CD4-positive, alpha-beta T cell treated with Interleukin-12 subunit alpha and Interleukin-12 subunit beta, for 1 hour (primary cell): ENCODE results near the gene SLC44A5.
"Not testable (repeated sequence)": the region's sequence is repeated elsewhere in the genome, so short reads cannot be mapped to it uniquely, and the experiment has no call there.

Experiments
- DNase-seq: peaks from one replicate; pipeline ENCODE4 v3.0.0-alpha.2; 2020

The SLC44A5 gene

DNA sequence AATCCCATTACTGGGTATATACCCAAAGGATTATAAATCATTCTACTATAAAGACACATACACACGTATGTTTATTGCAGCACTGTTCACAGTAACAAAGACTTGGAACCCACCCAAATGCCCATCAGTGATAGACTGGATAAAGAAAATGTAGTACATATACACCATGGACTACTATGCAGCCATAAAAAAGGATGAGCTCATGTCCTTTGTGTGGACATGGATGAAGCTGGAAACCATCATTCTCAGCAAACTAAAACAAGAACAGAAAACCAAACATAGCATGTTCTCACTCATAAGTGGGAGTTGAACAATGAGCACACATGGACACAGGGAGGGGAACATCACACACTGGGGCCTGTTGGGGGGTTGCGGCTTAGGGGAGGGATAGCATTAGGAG is 347.3 kb downstream of the SLC44A5 start:
- DNase-seq, result not testable (repeated sequence)

DNA sequence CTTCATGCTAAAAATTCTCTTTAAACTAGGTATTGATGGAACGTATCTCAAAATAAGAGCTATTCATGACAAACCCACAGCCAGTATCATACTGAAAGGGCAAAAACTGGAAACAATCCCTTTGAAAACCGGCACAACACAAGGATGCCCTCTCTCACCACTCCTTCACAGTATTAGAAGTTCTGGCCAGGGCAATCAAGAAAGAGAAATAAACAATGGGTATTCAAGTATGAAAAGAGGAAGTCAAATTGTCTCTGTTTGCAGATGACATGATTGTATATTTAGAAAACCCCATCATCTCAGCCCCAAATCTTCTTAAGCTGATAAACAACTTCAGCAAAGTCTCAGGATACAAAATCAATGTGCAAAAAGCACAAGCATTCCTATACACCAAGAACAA is 349.0 kb downstream of the SLC44A5 start:
- not testable (repeated sequence) for DNase-seq

DNA sequence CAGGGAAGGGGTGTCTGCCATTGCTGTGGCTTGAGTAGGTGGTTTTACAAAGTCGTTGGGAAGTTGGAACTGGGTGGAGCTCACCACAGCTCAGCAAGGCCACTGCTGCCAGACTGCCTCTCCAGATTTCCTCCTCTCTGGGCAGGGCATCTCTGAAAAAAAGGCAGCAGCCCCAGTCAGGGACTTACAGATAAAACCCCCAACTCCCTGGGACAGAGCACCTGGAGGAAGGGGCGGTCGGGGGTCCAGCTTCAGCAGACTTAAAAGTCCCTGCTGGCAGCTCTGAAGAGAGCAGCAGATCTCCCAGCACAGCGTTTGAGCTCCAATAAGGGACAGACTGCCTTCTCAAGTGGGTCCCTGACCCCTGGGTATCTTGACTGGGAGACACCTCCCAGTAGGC is 352.6 kb downstream of the SLC44A5 start:
- DNase-seq, result no peak

DNA sequence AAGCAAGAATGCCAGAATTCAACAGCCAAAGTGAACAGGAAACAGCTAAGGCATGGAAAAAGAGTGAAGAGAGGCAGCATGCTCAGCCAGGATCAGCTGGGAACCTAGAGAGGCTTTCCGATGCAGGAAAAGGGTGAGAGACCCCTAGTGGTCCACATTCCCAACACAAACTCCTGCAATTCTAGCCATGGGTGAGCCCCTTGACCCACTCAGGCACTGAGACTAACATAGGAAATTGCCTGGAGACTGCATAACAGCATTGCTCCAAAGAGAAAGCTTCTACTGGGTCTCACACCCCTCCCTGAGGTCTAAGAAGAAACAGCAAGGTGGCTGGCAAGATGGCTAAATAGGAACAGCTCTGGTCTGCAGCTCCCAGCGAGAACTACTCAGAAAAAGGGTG is 353.5 kb downstream of the SLC44A5 start:
- no peak for DNase-seq

DNA sequence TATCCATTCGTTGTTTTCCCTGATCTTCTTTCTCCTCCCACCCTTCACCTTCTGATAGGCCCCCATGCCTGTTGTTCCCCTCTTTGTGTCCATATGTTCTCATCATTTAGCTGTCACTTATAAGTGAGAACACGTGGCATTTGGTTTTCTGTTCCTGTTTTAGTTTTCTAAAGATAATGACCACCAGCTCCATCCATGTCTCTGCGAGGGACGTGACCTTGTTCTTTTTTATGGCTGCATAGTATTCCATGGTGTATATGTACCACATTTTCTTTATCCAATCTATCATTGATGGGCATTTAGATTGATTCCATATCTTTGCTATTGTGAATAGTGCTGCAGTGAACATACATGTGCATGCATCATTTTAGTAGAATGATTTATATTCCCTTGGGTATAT is 360.8 kb downstream of the SLC44A5 start:
- not testable (repeated sequence) for DNase-seq

DNA sequence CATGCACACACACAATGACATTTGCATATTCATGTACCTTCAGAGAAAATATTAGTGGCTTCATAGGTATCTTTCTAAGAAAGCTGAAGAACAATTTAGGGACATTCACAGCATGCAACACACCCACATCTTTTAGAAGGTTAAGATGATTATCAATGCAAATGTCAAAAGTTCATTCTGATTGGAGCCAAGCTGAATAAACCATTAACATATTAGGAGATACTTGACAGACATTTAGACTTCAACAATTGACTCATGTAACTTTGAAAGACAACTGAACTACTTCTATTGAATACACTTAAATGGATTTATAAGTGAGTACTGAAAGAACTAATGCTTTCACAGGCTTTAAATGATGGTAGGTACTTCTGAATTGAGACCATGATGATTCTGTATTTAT is 365.7 kb downstream of the SLC44A5 start:
- DNase-seq, result no peak

DNA sequence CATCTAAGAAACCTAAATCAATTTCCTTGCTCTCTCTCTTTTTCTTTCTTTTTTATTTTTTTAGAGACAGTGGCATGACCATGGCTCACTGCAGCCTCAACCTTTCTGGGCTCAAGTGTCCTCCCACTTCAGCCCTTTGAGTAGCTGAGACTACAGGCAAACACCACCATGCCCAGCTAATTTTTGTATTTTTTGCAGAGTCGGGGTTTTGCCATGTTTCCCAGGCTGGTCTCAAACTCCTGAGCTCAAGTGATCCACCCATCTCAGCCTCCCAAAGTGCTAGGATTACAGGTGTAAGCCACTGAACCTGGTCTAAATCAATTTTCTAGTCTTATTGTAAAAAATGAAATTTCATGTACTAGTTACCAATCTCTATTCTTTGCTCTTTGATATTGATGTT is 367.8 kb downstream of the SLC44A5 start:
- DNase-seq, result no peak

DNA sequence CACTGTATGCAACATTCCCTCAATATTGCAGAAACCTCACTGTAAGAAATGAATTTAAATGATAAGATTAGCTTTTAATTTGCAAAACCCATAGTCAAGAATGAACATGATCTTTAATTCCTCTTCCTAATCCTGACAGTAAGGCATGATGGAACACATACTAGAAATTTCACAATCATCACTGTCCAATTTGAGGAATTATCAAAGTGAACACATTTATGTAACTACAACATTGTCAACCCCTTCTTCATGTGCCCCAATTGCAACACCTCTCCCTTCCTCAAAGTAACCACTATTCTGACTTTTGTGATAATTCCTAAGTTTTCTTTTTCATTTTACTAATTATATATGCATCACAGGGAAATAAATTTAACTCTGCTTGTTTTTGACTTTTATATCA is 373.6 kb downstream of the SLC44A5 start:
- no peak for DNase-seq

DNA sequence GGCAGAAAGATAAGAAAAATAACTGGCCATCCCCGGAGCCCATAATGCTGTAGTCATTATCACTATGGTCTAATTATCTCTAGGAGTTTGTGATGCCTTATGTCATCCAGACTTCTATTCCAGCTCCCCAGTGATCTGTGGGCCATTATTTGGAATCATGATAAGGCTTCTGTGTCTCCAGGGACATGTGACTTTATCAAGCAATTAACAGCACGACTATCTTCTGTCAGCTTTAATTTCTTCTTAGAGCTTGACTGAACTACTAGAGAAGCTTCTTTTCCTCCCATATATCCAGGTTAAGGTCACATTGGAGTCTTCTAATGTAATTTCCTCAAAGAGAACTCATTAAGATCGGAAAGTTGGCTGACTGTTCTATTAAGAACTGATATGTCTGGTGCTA is 376.4 kb downstream of the SLC44A5 start:
- no peak for DNase-seq

DNA sequence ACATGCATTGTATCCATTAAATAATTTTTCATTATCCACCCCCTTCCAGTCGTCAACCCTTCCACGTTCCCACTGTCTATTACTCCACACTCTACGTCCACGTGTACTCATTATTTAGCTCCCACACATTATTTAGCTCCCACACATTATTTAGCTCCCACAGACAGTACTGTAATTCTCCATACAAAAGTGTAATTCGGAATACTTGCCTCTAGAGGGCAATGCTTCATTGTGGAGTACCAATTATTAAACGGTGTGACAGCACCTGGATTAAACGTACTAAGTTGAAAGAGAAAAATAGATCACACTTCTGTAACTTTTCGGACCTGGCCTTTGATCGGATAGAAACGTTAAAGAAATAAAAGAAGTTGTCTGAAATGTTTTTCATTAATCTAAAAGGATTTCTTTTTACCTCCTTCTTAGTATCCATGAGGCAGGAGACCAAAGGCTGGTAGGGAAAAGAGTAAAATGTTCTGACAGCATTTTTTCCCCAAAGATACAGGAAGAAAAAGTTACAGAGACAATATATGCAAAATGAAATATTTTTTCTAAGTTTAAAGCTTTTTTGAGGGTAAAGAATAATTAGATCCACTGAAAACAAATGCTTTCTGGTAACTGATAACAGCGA is 377.5 kb downstream of the SLC44A5 start:
- peak; percentile 8 for DNase-seq

DNA sequence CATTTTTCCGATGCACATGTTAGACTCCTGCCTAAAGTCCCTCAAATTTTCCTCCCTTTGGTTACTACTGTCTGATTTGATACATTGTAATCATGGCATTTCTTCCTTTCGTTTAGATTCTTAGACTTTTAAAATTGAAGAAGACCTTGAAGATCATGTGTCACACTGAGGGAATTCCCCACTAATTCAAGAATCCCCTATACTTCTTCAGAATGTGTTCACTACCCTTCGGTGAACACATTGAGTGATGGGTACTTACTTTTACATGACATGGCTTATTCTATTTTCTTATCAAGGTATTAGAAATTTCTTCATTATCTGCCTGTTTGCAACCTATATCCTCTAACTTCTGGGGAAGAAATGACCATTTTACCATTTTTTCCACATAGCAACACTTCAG is 390.8 kb downstream of the SLC44A5 start:
- no peak for DNase-seq

DNA sequence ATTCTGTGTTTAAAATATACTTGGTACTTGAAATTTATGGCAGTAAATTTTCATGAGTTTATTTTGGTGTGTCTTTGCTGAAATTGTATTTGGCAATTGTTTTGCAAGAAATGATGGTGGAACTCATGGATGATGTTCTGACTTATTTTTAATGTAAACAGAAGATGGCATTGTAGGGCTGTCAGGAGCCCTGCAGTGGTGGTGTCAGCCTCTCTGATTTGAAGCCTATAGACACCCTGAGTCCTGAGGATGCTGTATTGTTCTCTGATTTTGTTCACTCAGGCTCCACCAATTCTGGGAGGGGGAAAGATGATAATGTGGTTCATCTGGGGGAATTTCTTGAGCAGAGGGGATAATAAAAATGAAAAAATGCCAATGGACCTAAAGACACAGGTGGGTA is 396.9 kb downstream of the SLC44A5 start:
- DNase-seq, result no peak

DNA sequence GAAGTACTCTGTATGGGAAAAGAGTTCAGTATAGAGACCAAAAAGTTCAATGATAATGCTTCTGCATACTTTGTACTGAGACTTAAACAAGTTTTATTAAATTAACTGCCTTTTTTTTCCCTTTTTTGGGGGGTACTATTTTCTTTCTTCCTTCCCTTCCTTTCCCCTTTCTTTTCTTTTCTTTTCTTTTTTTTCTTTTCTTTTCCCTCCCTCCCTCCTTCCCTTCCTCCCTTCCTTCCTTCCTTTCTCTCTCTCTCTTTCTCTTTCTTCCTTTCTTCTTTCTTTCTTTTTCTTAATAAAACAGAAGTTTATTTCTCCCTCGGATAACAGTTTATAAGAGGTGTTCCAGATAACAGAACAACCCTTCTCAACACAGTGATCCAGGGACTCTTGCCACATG is 399.3 kb downstream of the SLC44A5 start:
- DNase-seq, result no peak

DNA sequence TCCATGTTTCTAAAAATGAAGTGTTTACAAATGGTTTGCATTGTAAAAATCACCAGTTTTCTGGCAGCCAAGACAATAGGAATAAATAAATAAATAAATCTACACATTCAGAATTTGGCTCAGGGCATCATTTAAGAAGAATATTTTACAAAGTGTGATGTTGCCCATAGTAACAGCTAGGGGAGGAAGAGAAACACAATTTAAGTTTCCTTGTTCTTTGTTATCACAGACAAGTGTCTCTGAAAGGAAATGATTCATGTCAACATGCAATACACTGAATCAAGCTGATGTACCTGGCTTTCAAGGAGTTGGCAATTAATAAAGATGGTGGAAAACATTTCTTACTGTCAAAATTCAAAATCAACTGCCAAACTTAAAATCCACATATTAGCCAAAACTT is 402.1 kb downstream of the SLC44A5 start:
- no peak for DNase-seq

DNA sequence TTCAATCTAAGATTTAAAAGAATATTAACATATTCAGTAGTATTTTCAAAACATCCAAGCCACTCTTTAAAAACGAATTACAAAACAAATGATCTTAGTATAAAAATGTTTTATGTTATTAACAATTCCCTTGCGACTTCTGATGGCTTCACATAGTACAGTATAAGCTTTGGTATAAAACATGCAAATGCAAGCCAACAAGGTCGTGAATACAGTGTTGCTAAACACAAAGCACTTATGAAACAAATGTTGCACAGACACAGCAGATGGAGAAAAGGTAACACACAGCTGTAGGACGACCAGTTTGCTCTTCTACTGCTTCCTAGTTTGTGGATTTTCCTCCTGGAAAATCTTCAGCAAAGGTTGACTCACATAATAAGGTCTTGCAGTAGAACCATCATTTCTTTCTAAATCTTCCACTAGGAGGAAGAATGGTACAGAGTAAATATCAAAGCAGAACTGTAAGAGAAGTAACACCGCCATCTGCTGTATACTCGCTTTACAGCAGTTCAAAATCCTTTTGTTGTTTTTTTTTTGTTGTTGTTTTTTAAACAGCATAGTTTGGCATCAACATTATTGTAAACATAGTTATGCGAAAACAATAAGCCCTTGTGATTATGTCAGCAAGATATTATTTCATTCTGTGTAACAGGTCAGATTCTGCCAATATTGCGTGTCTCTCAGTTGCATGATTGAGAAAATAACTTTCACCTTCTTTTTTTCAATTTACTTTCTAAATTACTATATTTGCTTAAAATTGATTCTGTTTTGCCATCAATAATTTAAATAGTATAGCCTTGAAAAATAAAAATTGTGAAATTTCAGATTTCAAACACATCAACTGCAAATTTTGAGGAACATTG is 407.3 kb downstream of the SLC44A5 start:
- no peak for DNase-seq

DNA sequence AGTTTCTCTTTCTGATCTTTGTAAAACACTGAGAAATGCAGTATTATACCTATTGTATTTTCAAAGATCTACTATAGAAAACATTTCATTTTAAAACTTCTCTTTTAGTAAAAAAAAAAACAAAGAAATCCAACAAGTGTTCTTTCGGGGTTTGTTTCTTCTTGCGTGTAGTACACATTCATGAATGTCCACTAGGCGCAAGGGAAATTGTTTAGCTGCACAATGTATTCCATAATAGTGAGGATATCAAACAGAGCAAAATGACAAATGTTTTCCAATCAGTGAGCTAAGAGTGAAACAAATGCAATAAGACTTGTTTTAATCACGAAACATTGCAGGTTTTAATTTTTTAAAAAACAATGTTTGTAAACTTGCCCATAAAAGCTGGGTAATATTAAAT is 408.2 kb downstream of the SLC44A5 start:
- DNase-seq, result no peak

DNA sequence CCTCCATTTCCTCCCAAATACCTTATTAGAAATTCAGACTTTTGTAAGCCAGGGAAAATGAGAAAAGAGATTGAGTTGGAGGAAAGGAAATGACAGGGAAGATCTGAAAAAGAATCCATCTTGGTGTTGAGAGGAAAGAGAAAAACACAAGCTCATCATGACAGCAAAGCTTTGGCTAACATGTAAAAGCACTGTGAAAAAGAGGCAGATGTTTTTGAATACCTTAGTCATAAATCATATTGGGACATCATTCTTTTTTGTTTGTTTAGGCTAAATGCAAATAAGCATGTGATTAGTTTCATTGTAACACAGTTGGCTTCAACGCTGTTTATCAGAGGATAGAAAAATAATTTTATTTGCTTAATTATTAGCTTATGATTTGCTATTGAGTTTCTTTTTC is 412.2 kb downstream of the SLC44A5 start:
- no peak for DNase-seq

DNA sequence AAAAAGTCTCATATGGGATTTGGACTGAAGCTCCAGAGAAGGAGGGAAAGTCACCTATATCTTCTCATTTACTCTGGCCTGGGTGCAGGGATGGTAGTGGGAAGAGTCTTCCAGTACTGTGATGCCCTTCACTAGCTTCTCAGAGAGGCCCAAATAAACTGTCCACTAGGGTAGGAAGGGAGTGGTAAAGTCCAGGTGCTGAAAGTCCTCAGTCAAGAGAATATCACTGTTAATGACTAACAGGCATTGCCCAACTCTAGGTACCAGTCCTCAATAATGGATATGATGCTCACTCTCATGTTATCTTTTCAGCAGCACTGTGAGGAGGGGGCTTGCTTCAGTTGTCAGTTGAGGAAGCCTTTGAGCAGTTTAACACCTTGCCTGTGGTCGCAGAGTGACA is 412.8 kb downstream of the SLC44A5 start:
- DNase-seq, result no peak

DNA sequence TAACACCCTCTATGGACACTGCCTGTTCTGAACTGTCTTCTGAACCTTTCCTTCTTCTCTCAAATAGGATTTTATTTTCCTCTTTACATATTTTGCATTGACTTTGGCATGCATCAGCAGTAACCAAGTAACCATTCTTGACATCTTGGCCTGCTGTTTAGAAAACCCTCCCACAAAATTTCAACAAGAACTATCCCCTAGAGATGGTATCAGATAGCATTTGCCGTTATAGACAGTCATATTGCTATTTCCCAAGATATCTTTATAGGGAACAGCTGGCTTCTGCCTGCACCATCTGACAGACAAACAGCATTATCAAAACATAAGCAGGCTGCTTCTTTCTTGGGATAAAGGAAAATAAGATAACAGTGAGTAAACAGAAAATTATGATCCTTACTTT is 422.0 kb downstream of the SLC44A5 start:
- no peak for DNase-seq

DNA sequence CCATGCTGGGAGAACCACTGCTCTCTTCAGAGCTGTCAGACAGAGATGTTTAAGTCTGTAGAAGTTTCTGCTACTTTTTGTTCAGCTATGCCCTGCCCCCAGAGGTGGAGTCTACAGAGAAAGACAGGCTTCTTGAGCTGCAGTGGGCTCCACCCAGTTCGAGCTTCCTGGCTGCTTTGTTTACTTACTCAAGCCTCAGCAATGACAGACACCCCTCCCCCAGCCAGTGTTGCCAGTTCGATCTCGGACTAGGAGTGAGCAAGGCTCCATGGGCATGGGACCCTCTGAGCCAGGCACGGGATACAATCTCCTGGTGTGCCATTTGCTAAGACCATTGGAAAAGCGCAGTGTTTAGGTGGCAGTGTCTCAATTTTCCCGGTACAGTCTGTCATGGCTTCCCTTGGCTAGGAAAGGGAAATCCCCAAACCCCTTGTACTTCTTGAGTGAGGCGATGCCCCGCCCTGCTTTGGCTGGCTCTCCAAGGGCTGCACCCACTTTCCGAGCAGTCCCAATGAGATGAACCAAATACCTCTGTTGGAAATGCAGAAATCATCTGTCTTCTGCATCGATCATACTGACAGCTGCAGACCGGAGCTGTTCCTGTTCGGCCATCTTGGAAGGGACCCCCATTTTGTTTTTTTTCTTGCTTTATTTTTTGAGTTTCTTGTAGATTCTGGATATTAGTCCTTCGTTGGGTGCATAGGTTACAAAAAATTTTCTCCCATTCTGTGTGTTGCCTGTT is 429.5 kb downstream of the SLC44A5 start:
- not testable (repeated sequence) for DNase-seq

DNA sequence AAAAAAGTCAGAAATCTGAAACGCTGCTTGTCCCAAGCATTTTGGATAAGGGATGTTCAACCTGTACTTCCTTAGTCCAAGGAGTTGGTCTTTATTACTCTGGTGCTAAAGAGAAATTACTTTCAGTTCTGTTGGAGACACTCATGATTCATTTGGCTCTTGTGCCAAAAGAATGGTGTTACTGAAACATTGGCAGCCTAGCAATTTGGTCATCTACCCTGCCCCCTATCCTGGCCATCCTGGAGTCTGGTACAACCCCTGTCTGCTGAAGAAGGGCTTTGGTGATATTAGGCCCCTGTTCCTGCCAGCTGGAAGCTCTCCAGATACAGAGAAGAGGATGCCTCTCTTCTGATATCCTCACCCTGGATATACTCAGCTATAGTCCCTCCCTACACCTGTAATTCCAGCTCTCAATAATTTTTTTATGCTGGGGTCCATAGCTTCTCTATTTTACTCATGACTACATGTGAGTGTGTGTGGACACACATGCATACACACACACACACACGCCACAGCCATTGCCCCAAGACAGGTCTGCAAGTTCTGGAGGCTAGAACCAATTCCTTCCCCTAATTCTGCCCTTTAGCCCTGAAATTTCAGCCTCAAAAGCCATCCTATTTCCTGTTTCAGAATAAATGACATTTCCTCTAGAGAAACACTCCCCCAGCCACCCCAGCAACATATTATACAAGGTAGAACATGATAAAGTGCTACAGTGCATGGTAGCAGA is 436.7 kb downstream of the SLC44A5 start:
- no peak for DNase-seq

DNA sequence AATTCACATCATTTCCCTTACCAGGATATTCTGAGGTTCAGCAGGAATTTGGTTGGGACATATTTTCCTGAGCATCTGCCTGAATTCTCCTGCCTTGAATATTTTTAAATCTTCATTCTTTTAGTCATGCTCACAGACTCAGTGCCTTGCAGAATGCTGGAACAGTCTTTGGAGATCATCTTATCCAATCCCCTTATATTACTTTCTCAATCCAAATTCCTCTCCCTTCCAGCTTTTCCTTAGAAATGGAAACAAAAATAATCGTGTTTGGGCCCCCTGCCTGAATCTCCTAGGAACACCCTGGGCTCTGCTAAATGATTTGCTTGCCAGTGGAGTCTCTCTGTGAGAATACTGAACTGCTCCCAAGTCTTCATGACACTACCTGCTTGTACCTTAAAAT is 438.4 kb downstream of the SLC44A5 start:
- DNase-seq, result no peak

DNA sequence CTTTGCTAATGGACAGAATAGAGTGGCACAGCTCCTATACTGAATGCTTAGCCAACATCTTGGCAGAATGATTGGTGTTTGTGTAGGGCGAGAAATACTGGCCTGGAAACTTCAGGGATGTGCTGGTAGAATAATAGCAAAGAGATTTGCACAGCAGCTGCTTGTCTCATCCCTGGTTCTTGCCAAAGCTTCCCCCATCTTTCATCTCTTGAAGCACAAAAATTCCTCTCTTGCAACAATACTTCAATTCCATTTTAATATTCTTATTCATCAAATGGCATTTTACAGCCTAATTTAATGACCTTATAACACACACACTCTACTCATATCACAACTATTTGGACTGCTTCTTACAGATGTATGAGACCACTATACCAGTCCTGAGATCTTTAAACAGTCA is 439.0 kb downstream of the SLC44A5 start:
- no peak for DNase-seq
